OCI-LY3 (cell line): ENCODE data around the gene NOP58.

Experiments used
- EZH2phosphoT487 ChIP-seq: fragments of 200-600 bp; shearing (Covaris generic); IDR thresholded peaks from 2 replicates; pipeline ENCODE4 v1.6.1; 2018; ENCODE audit warnings: antibody characterized with exemption, mixed run types, low read depth
- TF ChIP-seq, protein P1 (sequence below): fragments of 200-600, 300-600 bp; sonication (generic); IDR thresholded peaks from 2 replicates; pipeline ENCODE4 v1.5.1; 2014; ENCODE audit warnings: antibody characterized with exemption, low read length, low read depth

DNA sequence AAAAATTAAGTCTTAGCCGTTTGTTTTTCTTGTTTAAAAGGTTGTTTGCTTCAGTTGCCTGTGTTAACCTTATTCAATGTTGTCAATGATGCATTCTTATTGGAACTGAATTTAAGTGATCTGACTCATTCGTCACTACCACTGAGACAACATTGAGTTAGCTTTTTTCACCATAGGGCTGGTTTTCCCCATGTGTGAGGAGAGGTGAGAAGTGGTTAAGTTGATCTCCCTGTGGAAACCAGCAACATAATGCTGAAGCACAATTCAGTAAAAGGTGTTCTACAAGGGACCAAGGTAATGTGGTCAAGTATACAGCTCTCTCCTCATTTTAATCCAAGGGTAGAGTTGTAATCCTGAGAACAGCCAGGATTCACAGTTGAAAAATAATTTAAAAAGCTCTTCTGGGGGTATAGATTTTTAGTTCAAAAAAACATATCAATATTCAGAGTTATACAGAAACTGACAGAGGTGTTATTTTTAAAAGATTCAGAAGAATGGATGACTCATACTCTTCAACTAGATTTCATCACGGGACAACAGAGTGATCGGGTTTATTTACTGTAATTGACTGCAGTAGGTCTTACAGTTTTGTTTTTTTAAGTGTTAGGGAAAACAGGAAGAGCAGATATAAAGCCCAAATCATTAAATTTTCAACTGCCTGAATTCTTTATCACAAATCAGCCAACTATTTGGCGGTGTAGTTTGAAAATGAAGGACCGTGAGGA lies 12.6 kb downstream of the NOP58 start:
- TF ChIP-seq, protein P1, sequence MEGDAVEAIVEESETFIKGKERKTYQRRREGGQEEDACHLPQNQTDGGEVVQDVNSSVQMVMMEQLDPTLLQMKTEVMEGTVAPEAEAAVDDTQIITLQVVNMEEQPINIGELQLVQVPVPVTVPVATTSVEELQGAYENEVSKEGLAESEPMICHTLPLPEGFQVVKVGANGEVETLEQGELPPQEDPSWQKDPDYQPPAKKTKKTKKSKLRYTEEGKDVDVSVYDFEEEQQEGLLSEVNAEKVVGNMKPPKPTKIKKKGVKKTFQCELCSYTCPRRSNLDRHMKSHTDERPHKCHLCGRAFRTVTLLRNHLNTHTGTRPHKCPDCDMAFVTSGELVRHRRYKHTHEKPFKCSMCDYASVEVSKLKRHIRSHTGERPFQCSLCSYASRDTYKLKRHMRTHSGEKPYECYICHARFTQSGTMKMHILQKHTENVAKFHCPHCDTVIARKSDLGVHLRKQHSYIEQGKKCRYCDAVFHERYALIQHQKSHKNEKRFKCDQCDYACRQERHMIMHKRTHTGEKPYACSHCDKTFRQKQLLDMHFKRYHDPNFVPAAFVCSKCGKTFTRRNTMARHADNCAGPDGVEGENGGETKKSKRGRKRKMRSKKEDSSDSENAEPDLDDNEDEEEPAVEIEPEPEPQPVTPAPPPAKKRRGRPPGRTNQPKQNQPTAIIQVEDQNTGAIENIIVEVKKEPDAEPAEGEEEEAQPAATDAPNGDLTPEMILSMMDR, result no peak
- TF ChIP-seq EZH2phosphoT487, result no peak
